Fibroblast of lung (primary cell): ENCODE data around the gene SMPD3. TPM values are rescaled to one million over a fixed set of nuclear protein-coding genes. Genes with fewer than 3 reads are reported as not detected.

Experiments used
- DNase-seq, 2 donors: peaks; one replicate each; pipeline versions ENCODE4 v3.0.0 to v3.0.0-alpha.2; 2010; ENCODE audit warnings: low read depth in 2 of 2
- H2AFZ ChIP-seq: 2 replicates; pipeline ENCODE4 v1.5.1; 2012; ENCODE audit warnings: low read length, control low read depth, inconsistent platforms
- H3K27ac ChIP-seq: 2 replicates; pipeline ENCODE4 v1.5.1; 2011; ENCODE audit warnings: low read length, control low read depth; ENCODE audit not compliant: insufficient read depth
- H3K27me3 ChIP-seq: 2 replicates; pipeline ENCODE4 v1.5.1; 2011; ENCODE audit warnings: mild to moderate bottlenecking, low read length; ENCODE audit not compliant: control insufficient read depth, insufficient read depth
- H3K36me3 ChIP-seq: 2 replicates; pipeline ENCODE4 v1.5.1; 2011; ENCODE audit warnings: low read length; ENCODE audit not compliant: control insufficient read depth, insufficient read depth
- H3K4me1 ChIP-seq: 2 replicates; pipeline ENCODE4 v1.5.1; 2011; ENCODE audit warnings: low read length; ENCODE audit not compliant: control insufficient read depth, insufficient read depth; ENCODE audit errors: extremely low read depth
- H3K4me2 ChIP-seq: 2 replicates; pipeline ENCODE4 v1.5.1; 2011; ENCODE audit warnings: low read length, control low read depth; ENCODE audit not compliant: insufficient read depth; ENCODE audit errors: extremely low read depth
- H3K4me3 ChIP-seq, 4 experiments: fragments of 200-600 bp in 1 of 4; sonication (generic) in 1 of 4; replicated peaks in 1 of 4; 2 replicates each; pipeline ENCODE4 v1.5.1; 2011 to 2016; ENCODE audit warnings: low read length in 4 of 4, low read depth in 3 of 4, mild to moderate bottlenecking in 3 of 4, control low read depth in 2 of 4, inconsistent platforms in 1 of 4, mixed read lengths in 1 of 4; ENCODE audit not compliant: insufficient read depth in 1 of 4; ENCODE audit errors: control extremely low read depth in 1 of 4
- H3K79me2 ChIP-seq: 2 replicates; pipeline ENCODE4 v1.5.1; 2012; ENCODE audit warnings: mild to moderate bottlenecking, low read length, inconsistent platforms; ENCODE audit not compliant: control insufficient read depth, insufficient read depth
- H3K9ac ChIP-seq: 2 replicates; pipeline ENCODE4 v1.5.1; 2011; ENCODE audit warnings: mild to moderate bottlenecking, low read length, control low read depth; ENCODE audit not compliant: insufficient read depth
- H3K9me3 ChIP-seq: 2 replicates; pipeline ENCODE4 v1.5.1; 2012; ENCODE audit warnings: low read depth, low read length; ENCODE audit not compliant: control insufficient read depth, insufficient read depth
- H4K20me1 ChIP-seq: 2 replicates; pipeline ENCODE4 v1.5.1; 2011; ENCODE audit warnings: low read length; ENCODE audit not compliant: control insufficient read depth, insufficient read depth; ENCODE audit errors: extremely low read depth
- CTCF ChIP-seq, 2 donors: IDR thresholded peaks in 1 of 2; conservative IDR thresholded peaks in 1 of 2; 1 replicate in 1 of 2; 2 replicates in 1 of 2; pipeline ENCODE4 v1.5.1; 2011 to 2012; ENCODE audit warnings: low read length in 2 of 2, control low read depth in 1 of 2, inconsistent platforms in 1 of 2, low read depth in 1 of 2, mild to moderate bottlenecking in 1 of 2
- EZH2 ChIP-seq: IDR thresholded peaks from 2 replicates; pipeline ENCODE4 v1.5.1; 2012; ENCODE audit warnings: low read length, control low read depth, mild to moderate bottlenecking; ENCODE audit errors: missing control alignments
- polyA plus RNA-seq, 2 donors: library from polyadenylated mRNA; depleted of rRNA in 1 of 2; stranded (reverse) in 1 of 2; unstranded in 1 of 2; fragments of >200 nt; gene quantifications; 2 replicates each; pipeline ENCODE4 v1.2.1, GENCODE V29; 2011 to 2012; ENCODE audit warnings: missing spikeins in 1 of 2
- total RNA-seq: library from RNA; depleted of rRNA; stranded (reverse); fragments of >200 nt; gene quantifications from 2 replicates; pipeline ENCODE4 v1.2.1, GENCODE V29; 2014

The SMPD3 gene
- total and polyA plus RNA-seq, 2 donors (not counting 1 experiment from before 2014, with no cell fraction given), result under 0.01 to 0.08 TPM

- Histone ChIP-seq H3K27me3 (peaks cover 2% of the 10 kb centered on the region), H3K9me3 (no peaks in the 10 kb centered on the region), H2AFZ (no peak overlapping the region), H3K4me1 (no peaks in the 10 kb centered on the region), H3K4me2 (no peak overlapping the region), H3K79me2 (no peaks in the 10 kb centered on the region), H3K9ac (no peak overlapping the region), H4K20me1 (no peaks in the 10 kb centered on the region), H3K27ac (no peak overlapping the region), H3K4me3 (no peak overlapping the region), H3K36me3 (no peaks in the 10 kb centered on the region)
- no peak for TF ChIP-seq CTCF (conservative IDR thresholded peaks at IDR 0.05 in 1 of 2, IDR thresholded peaks at IDR 0.05 in 1 of 2; ENCODE audit: low read depth in 1 of 2, low read length in 2 of 2)
- no peak for TF ChIP-seq EZH2
- DNase-seq, result no peak
These were observed 76.5 kb downstream of the SMPD3 start for GRCh38 chr16:68371706-68372380.

GRCh38 chr16:68371276-68371651, 77.0 kb downstream of the SMPD3 start:
- no peak overlapping the region for H3K4me3 ChIP-seq
- no peak overlapping the region for H3K27ac ChIP-seq
- no peak overlapping the region for H2AFZ ChIP-seq
- no peaks in the 10 kb centered on the region for H3K27me3 ChIP-seq
- no peaks in the 10 kb centered on the region for H3K4me1 ChIP-seq
- no peak overlapping the region for H3K4me2 ChIP-seq
- H3K9me3 ChIP-seq, result no peaks in the 10 kb centered on the region
- TF ChIP-seq CTCF (conservative IDR thresholded peaks at IDR 0.05 in 1 of 2, IDR thresholded peaks at IDR 0.05 in 1 of 2; ENCODE audit: low read depth in 1 of 2, low read length in 2 of 2) (no peak), EZH2 (no peak)
- no peak overlapping the region for H3K9ac ChIP-seq
- DNase-seq, result no peak
- H3K36me3 ChIP-seq, result no peaks in the 10 kb centered on the region
- no peaks in the 10 kb centered on the region for H3K79me2 ChIP-seq
- no peaks in the 10 kb centered on the region for H4K20me1 ChIP-seq

- no peaks in the 10 kb centered on the region for H4K20me1 ChIP-seq
- DNase-seq, result no peak
- no peak overlapping the region for H3K4me2 ChIP-seq
- no peak overlapping the region for H2AFZ ChIP-seq
- no peaks in the 10 kb centered on the region for H3K27me3 ChIP-seq
- TF ChIP-seq CTCF (conservative IDR thresholded peaks at IDR 0.05 in 1 of 2, IDR thresholded peaks at IDR 0.05 in 1 of 2; ENCODE audit: low read depth in 1 of 2, low read length in 2 of 2) (no peak), EZH2 (no peak)
- no peak overlapping the region for H3K9ac ChIP-seq
- no peaks in the 10 kb centered on the region for H3K36me3 ChIP-seq
- H3K4me1 ChIP-seq, result no peaks in the 10 kb centered on the region
- no peaks in the 10 kb centered on the region for H3K79me2 ChIP-seq
- H3K9me3 ChIP-seq, result no peaks in the 10 kb centered on the region
- no peak overlapping the region for H3K4me3 ChIP-seq
- no peak overlapping the region for H3K27ac ChIP-seq
These were observed 77.6 kb downstream of the SMPD3 start for GRCh38 chr16:68370581-68371275.
